ENCODE data around the gene NAPA.

Gene NAPA

GRCh38 chr19:47469719-47470118 lies 45.1 kb downstream of the NAPA start:
- H2BK12ac ChIP-seq (ENCODE audit: low read length): peak overlapping the region; percentile 93
- H3K9ac ChIP-seq (ENCODE audit: low read depth, low read length, poor library complexity): peak overlapping the region; percentile 79
- H3K18ac ChIP-seq (ENCODE audit: low read length): peak overlapping the region; percentile 84
- no peaks in the 10 kb centered on the region for H3K79me1 ChIP-seq (ENCODE audit: low read depth, low read length)
- peaks cover 9 to 30% of the 10 kb centered on the region in 2 donors for H3K4me1 ChIP-seq (ENCODE audit: control insufficient read depth in 2 of 2, insufficient read depth in 1 of 2, low read depth in 1 of 2, low read length in 2 of 2)
- H2BK120ac ChIP-seq (ENCODE audit: low read depth, low read length): no peak overlapping the region
- H4K91ac ChIP-seq (ENCODE audit: low read depth, low read length, poor library complexity): peak overlapping the region; percentile 11
- H3K27me3 ChIP-seq (ENCODE audit: control insufficient read depth in 3 of 3, insufficient read depth in 3 of 3, low read depth in 1 of 3, low read length in 3 of 3): peaks cover 0 to 25% (median 3%) of the 10 kb centered on the region in 3 experiments
- H3K9me3 ChIP-seq (replicated peaks in 1 of 2; ENCODE audit: control insufficient read depth in 2 of 2, insufficient read depth in 1 of 2, low read depth in 1 of 2, low read length in 2 of 2): no peaks in the 10 kb centered on the region
- WGBS, 2 donors (ENCODE audit: extremely low coverage in 2 of 2, insufficient read length in 2 of 2, insufficient replicate concordance in 1 of 2): no CpG with 5 or more reads among the region's 12 CpGs
- H3K4ac ChIP-seq (ENCODE audit: low read length): peak overlapping the region; percentile 4
- H2BK5ac ChIP-seq (ENCODE audit: low read length): peak overlapping the region; percentile 77
- H4K8ac ChIP-seq (ENCODE audit: low read depth, low read length): no peak overlapping the region
- H3K23ac ChIP-seq (ENCODE audit: low read depth, low read length, poor library complexity): peak overlapping the region; percentile 92
- H3K27ac ChIP-seq (replicated peaks; ENCODE audit: low read length): no peak overlapping the region
- peak overlapping the region; percentile 97 for H2BK15ac ChIP-seq (ENCODE audit: low read length)
- H3K36me3 ChIP-seq (replicated peaks in 1 of 2; ENCODE audit: control insufficient read depth in 2 of 2, insufficient read depth in 2 of 2, low read length in 2 of 2): no peaks in the 10 kb centered on the region
- peak overlapping the region; percentile 67 for H3K14ac ChIP-seq (ENCODE audit: low read length)
- H3K4me3 ChIP-seq (ENCODE audit: low read length in 2 of 2): no peak overlapping the region
- H2AK5ac ChIP-seq (ENCODE audit: low read depth, low read length): peak overlapping the region; percentile 93
- peak overlapping the region; percentile 14 for H3K4me2 ChIP-seq (ENCODE audit: insufficient read depth, low read length, poor library complexity, severe bottlenecking)
- DNase-seq (ENCODE audit: low spot score): no peak
- H2AFZ ChIP-seq (ENCODE audit: low read length): no peak overlapping the region

DNA sequence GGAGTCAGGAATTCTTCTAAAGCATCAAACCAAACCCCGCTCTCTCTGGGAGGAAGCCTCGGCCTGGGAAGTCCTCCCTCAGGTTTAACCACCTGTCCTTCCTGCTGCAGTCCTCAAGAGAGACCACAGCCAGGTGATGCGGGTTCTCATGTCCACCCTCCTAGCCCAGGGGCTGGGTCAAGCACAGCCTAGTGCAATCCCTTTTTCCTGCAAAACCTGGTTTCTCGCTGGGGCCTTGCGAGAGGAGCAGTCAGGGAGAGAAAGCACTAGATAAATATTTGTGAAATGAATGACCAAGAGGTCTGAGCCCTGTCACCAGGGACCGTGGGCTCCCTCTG lies 45.5 kb downstream of the NAPA start:
- no peak overlapping the region for H4K8ac ChIP-seq (ENCODE audit: low read depth, low read length)
- peak overlapping the region; percentile 84 for H3K18ac ChIP-seq (ENCODE audit: low read length)
- peak overlapping the region; percentile 11 for H4K91ac ChIP-seq (ENCODE audit: low read depth, low read length, poor library complexity)
- peak overlapping the region; percentile 46 for H3K4me2 ChIP-seq (ENCODE audit: insufficient read depth, low read length, poor library complexity, severe bottlenecking)
- no peak overlapping the region for H2BK120ac ChIP-seq (ENCODE audit: low read depth, low read length)
- no peak overlapping the region for H2BK12ac ChIP-seq (ENCODE audit: low read length)
- H2AK5ac ChIP-seq (ENCODE audit: low read depth, low read length): peak overlapping the region; percentile 93
- no peaks in the 10 kb centered on the region for H3K79me1 ChIP-seq (ENCODE audit: low read depth, low read length)
- H2BK5ac ChIP-seq (ENCODE audit: low read length): peak overlapping the region; percentile 77
- peak overlapping the region; percentile 97 for H2BK15ac ChIP-seq (ENCODE audit: low read length)
- peaks cover 9 to 30% of the 10 kb centered on the region in 2 donors for H3K4me1 ChIP-seq (ENCODE audit: control insufficient read depth in 2 of 2, insufficient read depth in 1 of 2, low read depth in 1 of 2, low read length in 2 of 2)
- no peak for DNase-seq (ENCODE audit: low spot score)
- H3K27me3 ChIP-seq (ENCODE audit: control insufficient read depth in 3 of 3, insufficient read depth in 3 of 3, low read depth in 1 of 3, low read length in 3 of 3): peaks cover 0 to 25% (median 3%) of the 10 kb centered on the region in 3 experiments
- H3K14ac ChIP-seq (ENCODE audit: low read length): no peak overlapping the region
- H3K9ac ChIP-seq (ENCODE audit: low read depth, low read length, poor library complexity): peak overlapping the region; percentile 64
- no peaks in the 10 kb centered on the region for H3K36me3 ChIP-seq (replicated peaks in 1 of 2; ENCODE audit: control insufficient read depth in 2 of 2, insufficient read depth in 2 of 2, low read length in 2 of 2)
- H3K4me3 ChIP-seq (ENCODE audit: low read length in 2 of 2): no peak overlapping the region
- no peaks in the 10 kb centered on the region for H3K9me3 ChIP-seq (replicated peaks in 1 of 2; ENCODE audit: control insufficient read depth in 2 of 2, insufficient read depth in 1 of 2, low read depth in 1 of 2, low read length in 2 of 2)
- WGBS, 2 donors (ENCODE audit: extremely low coverage in 2 of 2, insufficient read length in 2 of 2, insufficient replicate concordance in 1 of 2): no CpG with 5 or more reads among the region's 6 CpGs
- no peak overlapping the region for H2AFZ ChIP-seq (ENCODE audit: low read length)
- no peak overlapping the region for H3K27ac ChIP-seq (replicated peaks; ENCODE audit: low read length)
- H3K4ac ChIP-seq (ENCODE audit: low read length): no peak overlapping the region
- H3K23ac ChIP-seq (ENCODE audit: low read depth, low read length, poor library complexity): no peak overlapping the region

DNA sequence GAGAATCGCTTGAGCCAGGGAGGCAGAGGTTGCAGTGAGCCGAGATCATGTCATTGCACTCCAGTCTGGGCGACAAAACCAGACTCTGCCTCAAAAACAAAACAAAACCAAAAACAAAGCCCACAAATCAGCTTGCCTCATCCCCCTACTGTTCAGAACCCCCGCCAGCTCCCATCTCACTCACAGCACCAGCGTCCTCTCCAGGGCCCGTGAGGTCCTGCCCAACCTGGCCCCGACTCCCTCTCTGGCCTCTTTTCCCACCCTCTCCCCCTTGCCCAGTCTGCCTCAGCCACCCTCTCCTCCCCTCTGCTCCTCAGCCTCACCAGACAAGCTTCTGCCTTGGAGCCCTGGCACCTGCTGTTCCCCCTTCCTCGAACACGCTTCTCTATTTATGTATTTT lies 46.9 kb downstream of the NAPA start:
- H3K27ac ChIP-seq (replicated peaks; ENCODE audit: low read length): no peak overlapping the region
- no peak overlapping the region for H3K4me2 ChIP-seq (ENCODE audit: insufficient read depth, low read length, poor library complexity, severe bottlenecking)
- H2BK120ac ChIP-seq (ENCODE audit: low read depth, low read length): no peak overlapping the region
- H3K14ac ChIP-seq (ENCODE audit: low read length): no peak overlapping the region
- H2AK5ac ChIP-seq (ENCODE audit: low read depth, low read length): peak overlapping the region; percentile 89
- H3K23ac ChIP-seq (ENCODE audit: low read depth, low read length, poor library complexity): peak overlapping the region; percentile 50
- no peak overlapping the region for H4K8ac ChIP-seq (ENCODE audit: low read depth, low read length)
- no peak overlapping the region for H4K91ac ChIP-seq (ENCODE audit: low read depth, low read length, poor library complexity)
- H3K4ac ChIP-seq (ENCODE audit: low read length): no peak overlapping the region
- no peaks in the 10 kb centered on the region for H3K79me1 ChIP-seq (ENCODE audit: low read depth, low read length)
- H3K36me3 ChIP-seq (replicated peaks in 1 of 2; ENCODE audit: control insufficient read depth in 2 of 2, insufficient read depth in 2 of 2, low read length in 2 of 2): no peaks in the 10 kb centered on the region
- H3K9ac ChIP-seq (ENCODE audit: low read depth, low read length, poor library complexity): peak overlapping the region; percentile 40
- H3K18ac ChIP-seq (ENCODE audit: low read length): peak overlapping the region; percentile 88
- no CpG with 5 or more reads among the region's 9 CpGs for WGBS, 2 donors (ENCODE audit: extremely low coverage in 2 of 2, insufficient read length in 2 of 2, insufficient replicate concordance in 1 of 2)
- H2BK5ac ChIP-seq (ENCODE audit: low read length): no peak overlapping the region
- H3K4me3 ChIP-seq (ENCODE audit: low read length in 2 of 2): no peak overlapping the region
- peaks cover 9 to 30% of the 10 kb centered on the region in 2 donors for H3K4me1 ChIP-seq (ENCODE audit: control insufficient read depth in 2 of 2, insufficient read depth in 1 of 2, low read depth in 1 of 2, low read length in 2 of 2)
- no peak for DNase-seq (ENCODE audit: low spot score)
- peaks cover 0 to 25% (median 3%) of the 10 kb centered on the region in 3 experiments for H3K27me3 ChIP-seq (ENCODE audit: control insufficient read depth in 3 of 3, insufficient read depth in 3 of 3, low read depth in 1 of 3, low read length in 3 of 3)
- no peak overlapping the region for H2BK12ac ChIP-seq (ENCODE audit: low read length)
- H2BK15ac ChIP-seq (ENCODE audit: low read length): peak overlapping the region; percentile 84
- no peak overlapping the region for H2AFZ ChIP-seq (ENCODE audit: low read length)
- no peaks in the 10 kb centered on the region for H3K9me3 ChIP-seq (replicated peaks in 1 of 2; ENCODE audit: control insufficient read depth in 2 of 2, insufficient read depth in 1 of 2, low read depth in 1 of 2, low read length in 2 of 2)

GRCh38 chr19:47465957-47466356 lies 48.9 kb downstream of the NAPA start:
- H3K79me1 ChIP-seq (ENCODE audit: low read depth, low read length): no peaks in the 10 kb centered on the region
- H2BK5ac ChIP-seq (ENCODE audit: low read length): no peak overlapping the region
- H3K18ac ChIP-seq (ENCODE audit: low read length): no peak overlapping the region
- H3K4me2 ChIP-seq (ENCODE audit: insufficient read depth, low read length, poor library complexity, severe bottlenecking): no peak overlapping the region
- DNase-seq (ENCODE audit: low spot score): no peak
- H3K4ac ChIP-seq (ENCODE audit: low read length): no peak overlapping the region
- no peak overlapping the region for H2BK12ac ChIP-seq (ENCODE audit: low read length)
- no peaks in the 10 kb centered on the region for H3K9me3 ChIP-seq (replicated peaks in 1 of 2; ENCODE audit: control insufficient read depth in 2 of 2, insufficient read depth in 1 of 2, low read depth in 1 of 2, low read length in 2 of 2)
- peak overlapping the region; percentile 56 for H4K8ac ChIP-seq (ENCODE audit: low read depth, low read length)
- no peak overlapping the region for H3K9ac ChIP-seq (ENCODE audit: low read depth, low read length, poor library complexity)
- no peak overlapping the region for H3K14ac ChIP-seq (ENCODE audit: low read length)
- H3K27ac ChIP-seq (replicated peaks; ENCODE audit: low read length): no peak overlapping the region
- H2AK5ac ChIP-seq (ENCODE audit: low read depth, low read length): peak overlapping the region; percentile 66
- no peak overlapping the region for H2AFZ ChIP-seq (ENCODE audit: low read length)
- peak overlapping the region; percentile 27 for H3K23ac ChIP-seq (ENCODE audit: low read depth, low read length, poor library complexity)
- H3K4me1 ChIP-seq (ENCODE audit: control insufficient read depth in 2 of 2, insufficient read depth in 1 of 2, low read depth in 1 of 2, low read length in 2 of 2): peaks cover 5 to 24% of the 10 kb centered on the region in 2 donors
- no CpG with 5 or more reads among the region's 27 CpGs for WGBS, 2 donors (ENCODE audit: extremely low coverage in 2 of 2, insufficient read length in 2 of 2, insufficient replicate concordance in 1 of 2)
- H4K91ac ChIP-seq (ENCODE audit: low read depth, low read length, poor library complexity): no peak overlapping the region
- no peak overlapping the region for H2BK15ac ChIP-seq (ENCODE audit: low read length)
- no peaks in the 10 kb centered on the region for H3K36me3 ChIP-seq (replicated peaks in 1 of 2; ENCODE audit: control insufficient read depth in 2 of 2, insufficient read depth in 2 of 2, low read length in 2 of 2)
- H2BK120ac ChIP-seq (ENCODE audit: low read depth, low read length): no peak overlapping the region
- peaks cover 0 to 19% (median 0%) of the 10 kb centered on the region in 3 experiments for H3K27me3 ChIP-seq (ENCODE audit: control insufficient read depth in 3 of 3, insufficient read depth in 3 of 3, low read depth in 1 of 3, low read length in 3 of 3)
- H3K4me3 ChIP-seq (ENCODE audit: low read length in 2 of 2): no peak overlapping the region
